ENCODE measurements around the gene XPNPEP2.

The XPNPEP2 gene

GRCh38 chrX:129785160-129785947 is 46.6 kb downstream of the XPNPEP2 start:
- TF ChIP-seq GATA2 (IDR thresholded peaks at IDR 0.05; ENCODE audit: low read depth, low read length) (no peak), GATA3 (IDR thresholded peaks at IDR 0.05; ENCODE audit: low read depth, low read length) (no peak)

GRCh38 chrX:129786210-129786651 is 47.5 kb downstream of the XPNPEP2 start:
- TF ChIP-seq GATA2 (IDR thresholded peaks at IDR 0.05; ENCODE audit: low read depth, low read length) = no peak
- TF ChIP-seq GATA3 (IDR thresholded peaks at IDR 0.05; ENCODE audit: low read depth, low read length) = no peak

- TF ChIP-seq GATA3 (IDR thresholded peaks at IDR 0.05; ENCODE audit: low read depth, low read length) (no peak), GATA2 (IDR thresholded peaks at IDR 0.05; ENCODE audit: low read depth, low read length) (no peak)
Measured at GRCh38 chrX:129787336-129788055, 48.7 kb downstream of the XPNPEP2 start.

- no peak for TF ChIP-seq GATA2 (IDR thresholded peaks at IDR 0.05; ENCODE audit: low read depth, low read length)
- no peak for TF ChIP-seq GATA3 (IDR thresholded peaks at IDR 0.05; ENCODE audit: low read depth, low read length)
Measured at GRCh38 chrX:129788527-129788926, 49.7 kb downstream of the XPNPEP2 start.

GRCh38 chrX:129790146-129790545 is 51.4 kb downstream of the XPNPEP2 start:
- TF ChIP-seq GATA2 (IDR thresholded peaks at IDR 0.05; ENCODE audit: low read depth, low read length) (no peak), GATA3 (IDR thresholded peaks at IDR 0.05; ENCODE audit: low read depth, low read length) (no peak)

GRCh38 chrX:129790808-129791207 is 52.0 kb downstream of the XPNPEP2 start:
- TF ChIP-seq GATA3 (IDR thresholded peaks at IDR 0.05; ENCODE audit: low read depth, low read length) = no peak
- TF ChIP-seq GATA2 (IDR thresholded peaks at IDR 0.05; ENCODE audit: low read depth, low read length) = no peak

GRCh38 chrX:129791336-129791735 is 52.6 kb downstream of the XPNPEP2 start:
- TF ChIP-seq GATA3 (IDR thresholded peaks at IDR 0.05; ENCODE audit: low read depth, low read length) = no peak
- TF ChIP-seq GATA2 (IDR thresholded peaks at IDR 0.05; ENCODE audit: low read depth, low read length) = no peak

GRCh38 chrX:129791961-129792570 is 53.3 kb downstream of the XPNPEP2 start:
- TF ChIP-seq GATA3 (IDR thresholded peaks at IDR 0.05; ENCODE audit: low read depth, low read length) (no peak), GATA2 (IDR thresholded peaks at IDR 0.05; ENCODE audit: low read depth, low read length) (no peak)

- TF ChIP-seq GATA2 (IDR thresholded peaks at IDR 0.05; ENCODE audit: low read depth, low read length) = no peak
- TF ChIP-seq GATA3 (IDR thresholded peaks at IDR 0.05; ENCODE audit: low read depth, low read length) = no peak
Measured at GRCh38 chrX:129792586-129793291, 54.0 kb downstream of the XPNPEP2 start.

GRCh38 chrX:129793604-129794191 is 54.9 kb downstream of the XPNPEP2 start:
- no peak for TF ChIP-seq GATA3 (IDR thresholded peaks at IDR 0.05; ENCODE audit: low read depth, low read length)
- no peak for TF ChIP-seq GATA2 (IDR thresholded peaks at IDR 0.05; ENCODE audit: low read depth, low read length)

- TF ChIP-seq GATA3 (IDR thresholded peaks at IDR 0.05; ENCODE audit: low read depth, low read length) = no peak
Measured at GRCh38 chrX:129795584-129795983, 56.8 kb downstream of the XPNPEP2 start.

- no peak for TF ChIP-seq GATA2 (IDR thresholded peaks at IDR 0.05; ENCODE audit: low read depth, low read length)
- TF ChIP-seq GATA3 (IDR thresholded peaks at IDR 0.05; ENCODE audit: low read depth, low read length) = no peak
Measured at GRCh38 chrX:129797251-129797906, 58.6 kb downstream of the XPNPEP2 start.

- TF ChIP-seq GATA2 (IDR thresholded peaks at IDR 0.05; ENCODE audit: low read depth, low read length) (no peak), GATA3 (IDR thresholded peaks at IDR 0.05; ENCODE audit: low read depth, low read length) (no peak)
Measured at GRCh38 chrX:129798456-129798855, 59.7 kb downstream of the XPNPEP2 start.
